Measurements from ENCODE around the gene MAP7. TPM values are rescaled to one million over a fixed set of nuclear protein-coding genes. Genes with fewer than 3 reads are reported as not detected.
"Not testable (repeated sequence)": the region's sequence is repeated elsewhere in the genome, so short reads cannot be mapped to it uniquely, and the experiment has no call there.

MAP7 gene
- total and polyA plus RNA-seq, 8 donors, result 15.7 to 22.0 (median 17.3) TPM

DNA sequence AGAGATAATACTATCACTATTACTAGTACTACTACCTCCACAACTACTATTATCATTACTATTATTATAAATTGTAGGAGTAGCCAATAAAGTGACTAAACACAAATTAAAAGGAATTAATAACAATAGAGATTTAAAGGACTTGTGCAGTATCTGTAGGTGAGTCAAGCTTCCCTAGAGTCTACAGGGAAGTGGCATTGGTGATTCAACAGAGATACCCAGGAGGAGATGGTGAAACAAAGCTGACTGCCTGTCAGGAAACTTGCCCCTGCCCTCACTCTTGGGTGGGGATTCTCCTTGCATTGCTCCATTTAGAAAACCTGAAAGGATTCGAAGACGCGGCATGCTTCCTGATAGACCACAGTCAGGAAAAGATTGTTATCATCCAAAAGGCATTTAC is 237.2 kb downstream of the MAP7 start:
- Histone ChIP-seq H3K4me1 (no peaks in the 10 kb centered on the region), H3K27me3 (no peaks in the 10 kb centered on the region), H3K4me3 (no peak overlapping the region), H3K36me3 (no peaks in the 10 kb centered on the region), H3K9me3 (no peaks in the 10 kb centered on the region), H3K27ac (no peak overlapping the region)
- TF ChIP-seq, protein P1, sequence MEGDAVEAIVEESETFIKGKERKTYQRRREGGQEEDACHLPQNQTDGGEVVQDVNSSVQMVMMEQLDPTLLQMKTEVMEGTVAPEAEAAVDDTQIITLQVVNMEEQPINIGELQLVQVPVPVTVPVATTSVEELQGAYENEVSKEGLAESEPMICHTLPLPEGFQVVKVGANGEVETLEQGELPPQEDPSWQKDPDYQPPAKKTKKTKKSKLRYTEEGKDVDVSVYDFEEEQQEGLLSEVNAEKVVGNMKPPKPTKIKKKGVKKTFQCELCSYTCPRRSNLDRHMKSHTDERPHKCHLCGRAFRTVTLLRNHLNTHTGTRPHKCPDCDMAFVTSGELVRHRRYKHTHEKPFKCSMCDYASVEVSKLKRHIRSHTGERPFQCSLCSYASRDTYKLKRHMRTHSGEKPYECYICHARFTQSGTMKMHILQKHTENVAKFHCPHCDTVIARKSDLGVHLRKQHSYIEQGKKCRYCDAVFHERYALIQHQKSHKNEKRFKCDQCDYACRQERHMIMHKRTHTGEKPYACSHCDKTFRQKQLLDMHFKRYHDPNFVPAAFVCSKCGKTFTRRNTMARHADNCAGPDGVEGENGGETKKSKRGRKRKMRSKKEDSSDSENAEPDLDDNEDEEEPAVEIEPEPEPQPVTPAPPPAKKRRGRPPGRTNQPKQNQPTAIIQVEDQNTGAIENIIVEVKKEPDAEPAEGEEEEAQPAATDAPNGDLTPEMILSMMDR (IDR thresholded peaks at IDR 0.05), result no peak
- ATAC-seq (no peak), DNase-seq (no peak)
- intact Hi-C loops (cut with DNase I), result loop anchor here in 1 of 2 donors (10.0 kb wide), 1 partner anchor 808 kb away; no protein-coding TSS in a partner anchor

DNA sequence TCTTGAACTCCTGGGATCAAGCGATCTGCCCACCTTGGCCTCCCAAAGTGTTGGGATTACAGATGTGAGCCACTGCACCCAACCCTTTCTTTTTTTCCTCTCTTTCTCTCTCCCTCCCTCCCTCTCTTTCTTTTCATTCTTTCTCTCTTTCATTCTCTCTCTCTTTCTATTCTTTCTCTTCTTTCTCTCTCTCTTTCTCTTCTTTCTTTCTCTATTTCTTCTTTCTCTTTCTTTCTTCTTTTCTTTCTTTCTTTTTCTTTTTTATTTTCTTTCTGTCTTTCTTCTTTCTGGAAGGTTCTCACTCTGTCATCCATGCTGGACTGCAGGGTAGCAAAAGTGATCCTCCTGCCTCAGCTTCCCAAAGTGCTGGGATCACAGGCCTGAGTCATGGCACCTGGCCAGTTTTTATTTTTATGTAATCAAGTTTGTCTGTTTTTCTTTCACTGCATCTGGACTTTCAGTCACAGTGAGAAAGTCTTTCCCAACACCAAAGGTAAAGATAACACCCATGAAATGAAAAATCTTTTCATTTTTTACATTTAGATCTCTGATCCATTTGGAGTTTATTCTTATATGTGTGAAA is 240.4 kb downstream of the MAP7 start:
- H3K27ac ChIP-seq, result no peak overlapping the region
- TF ChIP-seq, protein P1 (IDR thresholded peaks at IDR 0.05), result no peak
- H3K36me3 ChIP-seq, result no peaks in the 10 kb centered on the region
- ATAC-seq (no peak), DNase-seq (no peak)
- no peaks in the 10 kb centered on the region for H3K27me3 ChIP-seq
- H3K4me3 ChIP-seq, result no peak overlapping the region
- intact Hi-C loops (cut with DNase I), result loop anchor here in 1 of 2 donors (10.0 kb wide), 1 partner anchor 805 kb away; no protein-coding TSS in a partner anchor
- H3K9me3 ChIP-seq, result no peaks in the 10 kb centered on the region
- H3K4me1 ChIP-seq, result no peaks in the 10 kb centered on the region

DNA sequence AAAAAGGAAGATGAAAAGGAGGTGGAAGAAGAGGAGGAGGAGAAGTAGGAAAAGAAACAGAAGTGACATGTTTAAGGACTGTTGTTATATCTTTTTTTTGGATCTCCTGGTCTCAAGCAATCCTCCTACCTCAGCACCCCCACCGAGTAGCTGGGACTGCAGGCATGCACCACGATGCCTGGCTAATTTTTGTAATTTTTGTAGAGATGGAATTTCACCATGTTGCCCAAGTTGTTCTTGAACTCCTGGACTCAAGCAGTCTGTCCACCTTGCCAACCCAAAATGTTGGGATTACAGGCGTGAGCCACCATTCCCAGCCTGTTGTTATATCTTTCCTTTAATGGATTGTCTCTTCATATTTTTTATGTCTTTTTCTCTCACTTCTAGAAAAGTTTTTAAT is 241.1 kb downstream of the MAP7 start:
- no peak for ATAC-seq
- intact Hi-C loops (cut with DNase I), result no loop called here
- Histone ChIP-seq H3K27me3 (no peaks in the 10 kb centered on the region), H3K4me1 (no peaks in the 10 kb centered on the region), H3K36me3 (no peaks in the 10 kb centered on the region), H3K27ac (no peak overlapping the region), H3K4me3 (no peak overlapping the region), H3K9me3 (no peaks in the 10 kb centered on the region)
- TF ChIP-seq, protein P1 (IDR thresholded peaks at IDR 0.05), result no peak
- DNase-seq, result no peak

DNA sequence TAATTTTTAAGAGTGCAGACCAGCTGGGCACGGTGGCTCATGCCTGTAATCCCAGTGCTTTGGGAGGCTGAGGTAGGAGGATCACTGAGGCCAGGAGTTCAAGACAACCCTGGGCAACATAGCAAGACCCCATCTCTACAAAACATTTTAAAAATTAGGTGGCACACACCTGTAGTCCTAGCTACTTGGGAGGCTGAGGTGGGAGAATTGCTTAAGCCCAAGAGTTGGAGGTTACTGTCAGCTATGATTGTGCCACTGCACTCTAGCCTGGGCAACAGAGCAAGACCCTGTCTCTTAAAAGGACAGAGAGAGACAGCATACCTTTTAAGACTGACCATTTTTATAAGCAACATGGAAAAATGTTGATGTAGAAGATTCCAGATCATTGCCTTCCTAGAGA is 241.8 kb downstream of the MAP7 start:
- H3K4me1 ChIP-seq; H3K4me3 ChIP-seq; H3K27ac ChIP-seq; H3K27me3 ChIP-seq; intact Hi-C loops (cut with DNase I); ATAC-seq; H3K9me3 ChIP-seq; H3K36me3 ChIP-seq; DNase-seq: not testable (repeated sequence)

DNA sequence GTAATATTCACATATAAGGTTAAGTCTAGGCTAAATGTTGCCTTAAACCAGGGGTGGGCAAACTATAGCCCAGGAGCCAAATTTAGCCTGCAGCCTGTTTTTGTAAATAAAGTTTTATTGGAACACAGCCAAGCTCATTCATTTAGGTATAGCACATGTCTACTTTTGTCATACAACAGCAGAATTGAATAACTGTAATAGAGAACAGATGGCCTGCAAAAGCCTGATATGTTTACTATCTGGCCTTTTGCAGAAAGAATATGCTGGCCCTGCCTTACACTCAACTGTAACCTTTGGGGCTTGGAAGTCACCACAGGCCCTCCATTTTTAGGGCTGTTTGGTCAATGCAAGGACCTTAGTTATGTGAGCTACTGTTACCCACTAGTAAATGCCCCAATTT is 242.9 kb downstream of the MAP7 start:
- DNase-seq, result no peak
- Histone ChIP-seq H3K27me3 (no peaks in the 10 kb centered on the region), H3K4me1 (no peaks in the 10 kb centered on the region), H3K9me3 (no peaks in the 10 kb centered on the region), H3K27ac (no peak overlapping the region), H3K4me3 (no peak overlapping the region), H3K36me3 (no peaks in the 10 kb centered on the region)
- ATAC-seq, result no peak
- intact Hi-C loops (cut with DNase I), result no loop called here
- TF ChIP-seq, protein P1 (IDR thresholded peaks at IDR 0.05), result no peak

DNA sequence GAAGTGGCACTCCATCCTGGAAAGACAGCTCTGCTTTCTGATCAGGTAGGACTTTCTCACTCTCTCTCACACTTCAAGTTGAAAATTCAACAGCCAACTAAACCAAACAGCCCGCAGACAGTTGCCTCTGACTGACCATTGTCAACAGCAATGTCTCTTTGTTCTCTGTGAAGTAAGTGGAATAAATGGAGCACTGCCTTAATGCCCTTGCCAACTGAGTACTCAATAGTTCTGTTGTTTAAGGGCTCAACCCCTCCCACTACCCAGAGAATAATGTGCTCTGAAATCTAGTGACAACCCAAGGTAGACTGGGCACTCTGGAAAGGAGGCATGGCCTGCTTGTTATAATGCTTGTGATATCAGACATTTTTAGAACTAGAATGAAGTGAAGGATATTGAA is 243.8 kb downstream of the MAP7 start:
- Histone ChIP-seq H3K36me3 (no peaks in the 10 kb centered on the region), H3K27me3 (no peaks in the 10 kb centered on the region), H3K27ac (no peak overlapping the region), H3K9me3 (no peaks in the 10 kb centered on the region), H3K4me1 (no peaks in the 10 kb centered on the region), H3K4me3 (no peak overlapping the region)
- DNase-seq, result no peak
- ATAC-seq, result no peak
- intact Hi-C loops (cut with DNase I), result no loop called here
- TF ChIP-seq, protein P1 (IDR thresholded peaks at IDR 0.05), result no peak
